Activated naive CD8-positive, alpha-beta T cell (primary cell): ENCODE results near the gene EP400.
A peak's percentile ranks its signal among the peaks of the same experiment; 100 is the strongest.
"Not testable (repeated sequence)": the region's sequence is repeated elsewhere in the genome, so short reads cannot be mapped to it uniquely, and the experiment has no call there.

Experiments
- H3K27ac Mint-ChIP-seq: one replicate; pipeline ENCODE4 v1.8.0; 2021; ENCODE audit warnings: mixed read lengths
- H3K27me3 Mint-ChIP-seq: one replicate; pipeline ENCODE4 v1.8.0; 2021; ENCODE audit warnings: mixed read lengths
- H3K36me3 Mint-ChIP-seq: one replicate; pipeline ENCODE4 v1.8.0; 2021; ENCODE audit warnings: mixed read lengths
- H3K4me1 Mint-ChIP-seq: one replicate; pipeline ENCODE4 v1.8.0; 2021; ENCODE audit warnings: low read depth, mixed read lengths
- H3K4me3 Mint-ChIP-seq: one replicate; pipeline ENCODE4 v1.8.0; 2021; ENCODE audit warnings: mild to moderate bottlenecking, mixed read lengths
- H3K9me3 Mint-ChIP-seq: one replicate; pipeline ENCODE4 v1.8.0; 2021; ENCODE audit warnings: low read depth, mixed read lengths

Gene EP400

GRCh38 chr12:132083941-132084620 is 134.3 kb downstream of the EP400 start:
- H3K27ac Mint-ChIP-seq, result peak overlapping the region; percentile 97
- H3K36me3 Mint-ChIP-seq, result peaks cover 7% of the 10 kb centered on the region
- H3K9me3 Mint-ChIP-seq, result no peaks in the 10 kb centered on the region
- no peaks in the 10 kb centered on the region for H3K27me3 Mint-ChIP-seq
- peaks cover 30% of the 10 kb centered on the region for H3K4me1 Mint-ChIP-seq
- peak overlapping the region; percentile 95 for H3K4me3 Mint-ChIP-seq

GRCh38 chr12:132084621-132085290 is 135.0 kb downstream of the EP400 start:
- H3K4me1 Mint-ChIP-seq, result peaks cover 33% of the 10 kb centered on the region
- H3K36me3 Mint-ChIP-seq, result peaks cover 7% of the 10 kb centered on the region
- H3K4me3 Mint-ChIP-seq, result peak overlapping the region; percentile 94
- no peaks in the 10 kb centered on the region for H3K27me3 Mint-ChIP-seq
- H3K27ac Mint-ChIP-seq, result peak overlapping the region; percentile 92
- no peaks in the 10 kb centered on the region for H3K9me3 Mint-ChIP-seq

- Mint-ChIP-seq H3K36me3 (peaks cover 7% of the 10 kb centered on the region), H3K9me3 (no peaks in the 10 kb centered on the region), H3K27ac (peak overlapping the region; percentile 92), H3K4me1 (peaks cover 35% of the 10 kb centered on the region), H3K27me3 (no peaks in the 10 kb centered on the region), H3K4me3 (peak overlapping the region; percentile 94)
These were observed 135.5 kb downstream of the EP400 start for GRCh38 chr12:132085291-132085635.

- Mint-ChIP-seq H3K36me3 (peaks cover 9% of the 10 kb centered on the region), H3K9me3 (no peaks in the 10 kb centered on the region), H3K27ac (no peak overlapping the region)
These were observed 139.7 kb downstream of the EP400 start for GRCh38 chr12:132089407-132089910.

GRCh38 chr12:132094269-132094891 is 144.6 kb downstream of the EP400 start:
- no peak overlapping the region for H3K4me3 Mint-ChIP-seq
- peaks cover 6% of the 10 kb centered on the region for H3K9me3 Mint-ChIP-seq
- no peaks in the 10 kb centered on the region for H3K27me3 Mint-ChIP-seq
- no peak overlapping the region for H3K27ac Mint-ChIP-seq
- H3K4me1 Mint-ChIP-seq, result peaks cover 32% of the 10 kb centered on the region
- H3K36me3 Mint-ChIP-seq, result peaks cover 19% of the 10 kb centered on the region

More at GRCh38 chr12:132089407-132089910, 139.7 kb downstream of the EP400 start:
- Mint-ChIP-seq H3K4me1 (peaks cover 32% of the 10 kb centered on the region), H3K27me3 (no peaks in the 10 kb centered on the region), H3K4me3 (no peak overlapping the region)

- Mint-ChIP-seq H3K4me3 (peak overlapping the region; percentile 52), H3K27ac (peak overlapping the region; percentile 86), H3K36me3 (peaks cover 19% of the 10 kb centered on the region), H3K9me3 (peaks cover 6% of the 10 kb centered on the region), H3K4me1 (peaks cover 28% of the 10 kb centered on the region), H3K27me3 (no peaks in the 10 kb centered on the region)
These were observed 146.0 kb downstream of the EP400 start for GRCh38 chr12:132095520-132096409.

- Mint-ChIP-seq H3K4me1 (peaks cover 23% of the 10 kb centered on the region), H3K36me3 (peaks cover 16% of the 10 kb centered on the region), H3K4me3 (no peak overlapping the region), H3K27me3 (no peaks in the 10 kb centered on the region), H3K9me3 (peaks cover 6% of the 10 kb centered on the region), H3K27ac (no peak overlapping the region)
These were observed 150.0 kb downstream of the EP400 start for GRCh38 chr12:132099739-132100138.

- Mint-ChIP-seq H3K36me3 (peaks cover 15% of the 10 kb centered on the region), H3K27me3 (no peaks in the 10 kb centered on the region), H3K9me3 (peaks cover 6% of the 10 kb centered on the region), H3K27ac (no peak overlapping the region), H3K4me1 (peaks cover 19% of the 10 kb centered on the region), H3K4me3 (no peak overlapping the region)
These were observed 150.7 kb downstream of the EP400 start for GRCh38 chr12:132100306-132101065.

GRCh38 chr12:132102297-132102696 is 152.6 kb downstream of the EP400 start:
- Mint-ChIP-seq H3K36me3 (peaks cover 6% of the 10 kb centered on the region), H3K27ac (no peak overlapping the region), H3K4me1 (peaks cover 6% of the 10 kb centered on the region), H3K4me3 (no peak overlapping the region), H3K27me3 (no peaks in the 10 kb centered on the region), H3K9me3 (no peaks in the 10 kb centered on the region)

GRCh38 chr12:132103072-132103471 is 153.3 kb downstream of the EP400 start:
- not testable (repeated sequence) for H3K36me3 Mint-ChIP-seq, H3K27me3 Mint-ChIP-seq, H3K4me1 Mint-ChIP-seq, H3K27ac Mint-ChIP-seq, H3K9me3 Mint-ChIP-seq, H3K4me3 Mint-ChIP-seq

- Mint-ChIP-seq H3K9me3 (no peaks in the 10 kb centered on the region), H3K27ac (no peak overlapping the region), H3K27me3 (no peaks in the 10 kb centered on the region), H3K4me3 (no peak overlapping the region), H3K36me3 (peaks cover 3% of the 10 kb centered on the region), H3K4me1 (peaks cover 2% of the 10 kb centered on the region)
These were observed 154.0 kb downstream of the EP400 start for GRCh38 chr12:132103542-132104308.

GRCh38 chr12:132105467-132105866 is 155.7 kb downstream of the EP400 start:
- Mint-ChIP-seq H3K36me3 (peaks cover 4% of the 10 kb centered on the region), H3K4me3 (no peak overlapping the region), H3K27ac (no peak overlapping the region), H3K4me1 (no peaks in the 10 kb centered on the region), H3K9me3 (no peaks in the 10 kb centered on the region), H3K27me3 (no peaks in the 10 kb centered on the region)

GRCh38 chr12:132106921-132107320 is 157.2 kb downstream of the EP400 start:
- Mint-ChIP-seq H3K4me1 (no peaks in the 10 kb centered on the region), H3K27ac (no peak overlapping the region), H3K36me3 (peaks cover 8% of the 10 kb centered on the region), H3K9me3 (no peaks in the 10 kb centered on the region), H3K4me3 (no peak overlapping the region), H3K27me3 (no peaks in the 10 kb centered on the region)
